Vagina (tissue), 2 donors: ENCODE measurements around the gene SLC1A2.

ENCODE experiments used
- POLR2A ChIP-seq, 2 donors: fragments of 450-650 bp; IDR thresholded peaks; one replicate each; pipeline ENCODE4 v1.6.1; 2017; ENCODE audit warnings: antibody characterized with exemption in 2 of 2, mild to moderate bottlenecking in 2 of 2, moderate library complexity in 2 of 2
- POLR2AphosphoS5 ChIP-seq, 2 donors: sonication (generic); formaldehyde crosslinking; IDR thresholded peaks; one replicate each; pipeline ENCODE4 v1.9.0; 2017; ENCODE audit warnings: antibody characterized with exemption in 2 of 2, mild to moderate bottlenecking in 2 of 2, low read depth in 1 of 2; ENCODE audit not compliant: insufficient read depth in 1 of 2
- TF ChIP-seq, protein P1 (sequence below), 3 experiments: fragments of 450-650 bp in 2 of 3; fragments of 200-600 bp in 1 of 3; sonication (generic) in 1 of 3; IDR thresholded peaks; one replicate each; pipeline ENCODE4 v1.5.1; 2017 to 2019; ENCODE audit warnings: antibody characterized with exemption in 3 of 3, mild to moderate bottlenecking in 2 of 3, moderate library complexity in 2 of 3

DNA sequence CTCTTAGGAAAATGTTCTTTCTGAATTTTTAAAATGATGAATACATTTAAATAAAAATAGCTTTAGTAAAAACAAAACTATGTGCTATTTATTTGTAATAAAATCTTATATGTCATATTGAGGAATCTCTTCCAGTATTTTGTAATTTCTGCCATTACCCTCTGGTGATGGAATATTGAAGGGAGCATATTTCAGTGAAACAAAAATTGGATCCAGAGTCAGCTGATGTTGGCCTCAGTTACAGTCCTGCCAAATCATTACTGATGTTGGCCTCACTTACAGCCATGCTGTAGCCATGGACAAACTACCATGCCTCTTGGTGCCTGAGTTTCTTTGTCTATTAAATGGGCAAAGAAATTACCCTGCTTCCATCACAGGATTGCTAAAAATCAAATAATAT, 133.2 kb downstream of the SLC1A2 start:
- TF ChIP-seq, protein P1, sequence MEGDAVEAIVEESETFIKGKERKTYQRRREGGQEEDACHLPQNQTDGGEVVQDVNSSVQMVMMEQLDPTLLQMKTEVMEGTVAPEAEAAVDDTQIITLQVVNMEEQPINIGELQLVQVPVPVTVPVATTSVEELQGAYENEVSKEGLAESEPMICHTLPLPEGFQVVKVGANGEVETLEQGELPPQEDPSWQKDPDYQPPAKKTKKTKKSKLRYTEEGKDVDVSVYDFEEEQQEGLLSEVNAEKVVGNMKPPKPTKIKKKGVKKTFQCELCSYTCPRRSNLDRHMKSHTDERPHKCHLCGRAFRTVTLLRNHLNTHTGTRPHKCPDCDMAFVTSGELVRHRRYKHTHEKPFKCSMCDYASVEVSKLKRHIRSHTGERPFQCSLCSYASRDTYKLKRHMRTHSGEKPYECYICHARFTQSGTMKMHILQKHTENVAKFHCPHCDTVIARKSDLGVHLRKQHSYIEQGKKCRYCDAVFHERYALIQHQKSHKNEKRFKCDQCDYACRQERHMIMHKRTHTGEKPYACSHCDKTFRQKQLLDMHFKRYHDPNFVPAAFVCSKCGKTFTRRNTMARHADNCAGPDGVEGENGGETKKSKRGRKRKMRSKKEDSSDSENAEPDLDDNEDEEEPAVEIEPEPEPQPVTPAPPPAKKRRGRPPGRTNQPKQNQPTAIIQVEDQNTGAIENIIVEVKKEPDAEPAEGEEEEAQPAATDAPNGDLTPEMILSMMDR (IDR thresholded peaks at IDR 0.05): no peak
- TF ChIP-seq POLR2AphosphoS5 (IDR thresholded peaks at IDR 0.05; ENCODE audit: insufficient read depth in 1 of 2, low read depth in 1 of 2) (no peak), POLR2A (IDR thresholded peaks at IDR 0.05) (no peak)
